Astrocyte (in vitro differentiated cells and primary cell): ENCODE data around the gene WBP1L.

Experiments
- CTCF ChIP-seq: IDR thresholded peaks from 2 replicates; pipeline ENCODE4 v1.5.1; 2011; ENCODE audit warnings: low read depth, mild to moderate bottlenecking, inconsistent platforms, low read length, moderate library complexity; ENCODE audit not compliant: insufficient read depth
- EZH2 ChIP-seq: IDR thresholded peaks from 2 replicates; pipeline ENCODE4 v1.6.1; 2012; ENCODE audit warnings: mild to moderate bottlenecking, low read length, inconsistent platforms; ENCODE audit not compliant: insufficient read depth

- TF ChIP-seq CTCF (no peak), EZH2 (no peak)
Measured at GRCh38 chr10:102743078-102743587, 615 bp upstream of the WBP1L start.
